CD4-positive, alpha-beta T cell treated with Interferon gamma for 1 hour (primary cell): Measurements from ENCODE around the gene PDGFD.

Experiments used
- DNase-seq: peaks from one replicate; pipeline ENCODE4 v3.0.0-alpha.2; 2020

Gene PDGFD

DNA sequence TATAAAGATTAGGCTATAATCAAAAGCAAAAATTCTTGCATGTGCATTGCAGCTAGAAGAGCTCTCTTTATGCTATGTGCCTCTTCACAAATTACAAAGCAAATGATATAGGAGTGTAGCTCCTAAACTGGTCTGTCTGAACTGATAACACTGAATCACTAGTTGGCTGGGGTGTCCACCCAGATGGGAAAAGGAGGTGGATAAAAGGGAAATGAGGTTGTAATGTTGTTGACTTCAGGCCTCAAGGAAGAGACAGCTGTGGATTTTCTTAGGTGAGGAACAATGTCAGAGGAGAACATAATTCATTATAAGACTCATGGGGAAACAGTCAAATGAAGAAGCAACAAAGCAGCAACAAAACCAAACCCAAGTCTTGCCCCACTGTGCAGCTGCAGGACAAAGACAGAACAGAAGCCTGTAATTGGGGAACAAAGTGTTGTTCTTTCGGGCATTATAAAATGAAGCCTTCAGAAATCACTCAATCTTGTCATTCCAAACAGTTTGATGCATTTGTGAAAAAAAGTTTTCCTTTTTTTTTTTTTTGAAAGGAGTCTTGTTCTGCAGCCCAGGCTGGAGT is 257.6 kb downstream of the PDGFD start:
- DNase-seq = no peak

DNA sequence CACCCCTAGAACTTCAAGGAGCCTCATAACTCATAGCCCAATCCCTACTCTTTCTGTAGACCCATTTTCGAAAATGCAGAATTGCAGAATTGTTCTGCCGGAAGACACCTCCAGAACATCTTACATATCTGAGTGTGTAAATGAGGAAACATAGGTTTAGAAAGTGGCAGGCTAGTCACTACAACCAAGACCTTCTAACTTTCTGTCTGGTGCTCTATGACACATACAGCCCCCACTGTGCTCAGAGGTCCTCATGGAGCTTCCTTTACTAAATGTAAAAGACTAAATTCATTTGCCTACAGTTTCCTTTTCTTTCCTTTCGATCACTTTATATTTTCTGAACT is 259.7 kb downstream of the PDGFD start:
- no peak for DNase-seq

DNA sequence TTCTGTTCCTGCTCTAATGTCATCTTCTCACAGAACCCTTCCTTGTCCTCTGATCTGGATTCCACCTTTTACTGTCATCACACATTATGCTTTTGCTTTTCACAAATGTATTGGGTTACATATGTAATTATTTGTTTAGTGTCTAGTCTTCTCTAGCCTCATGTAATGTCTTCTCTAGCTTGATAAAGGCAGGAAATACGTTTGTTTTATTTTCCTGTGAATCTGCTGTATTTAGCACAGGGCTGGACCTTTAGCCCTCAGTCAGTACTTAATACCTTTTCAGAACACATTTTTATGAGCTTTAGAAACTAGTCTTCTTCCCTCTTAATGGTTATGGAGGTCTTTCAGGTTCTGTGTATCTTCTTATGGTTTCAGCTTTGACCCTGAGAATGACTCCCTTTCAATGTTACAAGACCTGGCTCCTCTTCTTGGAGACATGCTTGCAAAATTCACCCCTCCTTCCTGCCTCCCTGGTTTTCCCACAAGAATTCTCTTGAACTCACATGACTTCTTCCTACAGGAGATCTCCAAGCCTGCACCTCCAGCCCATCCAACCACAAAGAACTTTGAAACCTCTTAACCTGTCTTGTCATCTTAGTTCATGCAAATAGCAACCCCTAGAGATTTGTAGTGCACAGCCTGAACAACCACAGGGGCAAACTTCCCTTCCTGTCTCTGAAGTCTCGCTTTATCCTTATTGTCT is 260.2 kb downstream of the PDGFD start:
- no peak for DNase-seq

DNA sequence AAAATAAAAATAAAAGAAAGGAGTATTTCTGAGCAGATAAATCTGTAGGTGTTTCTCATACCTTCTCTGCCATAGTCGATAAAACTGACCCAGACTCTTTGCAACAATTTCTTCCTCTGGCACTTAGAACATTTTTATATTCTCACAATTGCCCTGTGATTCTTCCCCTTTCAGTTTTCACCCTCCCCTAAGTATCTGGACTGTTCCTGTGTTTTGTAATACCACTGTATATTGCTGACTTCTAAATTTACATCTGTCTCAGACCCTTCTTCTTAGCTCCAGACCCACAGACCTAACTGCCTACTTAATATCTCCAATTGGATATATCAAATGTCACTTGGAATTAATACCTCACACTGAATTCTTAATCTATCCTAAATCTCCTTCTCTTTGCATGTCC is 261.0 kb downstream of the PDGFD start:
- no peak for DNase-seq

- no peak for DNase-seq
Observed at GRCh38 chr11:103901656-103902055, 262.3 kb downstream of the PDGFD start.

DNA sequence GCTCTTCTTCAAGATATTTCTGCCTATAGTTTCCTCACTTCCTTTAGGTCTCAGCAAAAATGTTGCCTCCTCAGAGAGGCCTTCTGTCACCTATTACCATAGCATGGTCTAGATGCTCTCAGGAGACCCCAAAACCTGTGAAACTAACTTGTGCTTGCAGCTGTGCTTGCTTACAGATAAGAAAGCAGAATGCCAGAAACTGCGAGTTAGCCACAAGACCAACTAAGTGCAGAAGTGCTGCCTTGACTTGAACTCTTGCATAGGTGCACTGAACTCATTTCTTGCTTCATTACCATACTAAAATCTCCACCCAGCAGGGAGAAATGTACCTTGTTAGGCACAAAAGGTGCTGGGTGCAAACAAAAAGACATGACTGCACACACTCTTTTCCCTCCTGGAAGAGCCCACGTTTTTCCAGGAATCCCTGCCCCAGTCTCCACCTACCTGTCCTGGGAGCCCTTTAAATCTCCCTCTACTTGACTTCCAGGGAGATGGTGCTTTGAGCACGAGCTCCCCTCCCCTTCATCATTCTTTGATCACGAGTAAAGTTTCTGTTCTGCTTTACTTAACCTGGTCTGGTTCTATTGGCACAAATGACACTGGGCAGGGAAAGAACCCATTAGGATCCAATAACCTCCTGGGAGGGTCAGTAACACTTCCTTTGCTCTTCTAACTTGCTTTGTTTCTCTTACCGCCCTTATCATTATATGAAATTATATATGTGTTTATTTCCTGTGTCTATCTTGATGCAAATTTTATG is 265.2 kb downstream of the PDGFD start:
- DNase-seq = no peak

DNA sequence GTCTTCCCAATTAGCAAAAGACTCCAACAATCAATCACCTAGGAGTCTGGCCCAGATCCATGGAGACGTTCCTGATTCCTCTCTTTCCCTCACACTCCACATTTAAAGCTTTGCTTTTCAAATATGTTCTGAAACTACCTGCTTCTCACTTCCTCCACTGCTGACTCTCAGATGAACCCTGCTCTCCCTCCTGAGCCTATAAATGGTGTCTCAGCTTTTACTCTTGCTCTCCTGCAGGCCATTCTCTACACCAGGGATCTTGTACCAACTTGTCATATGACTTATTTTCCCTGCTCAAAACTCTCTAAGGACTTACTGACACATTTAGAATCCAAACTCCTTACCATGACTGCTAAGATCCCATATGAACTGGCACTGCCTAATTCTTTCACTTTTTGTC is 265.9 kb downstream of the PDGFD start:
- DNase-seq = no peak

GRCh38 chr11:103897160-103897936 is 266.6 kb downstream of the PDGFD start:
- no peak for DNase-seq

GRCh38 chr11:103895106-103895505 is 268.8 kb downstream of the PDGFD start:
- no peak for DNase-seq

GRCh38 chr11:103894673-103895072 is 269.3 kb downstream of the PDGFD start:
- no peak for DNase-seq

- DNase-seq = no peak
Observed at GRCh38 chr11:103894034-103894433, 269.9 kb downstream of the PDGFD start.

- DNase-seq = no peak
Observed at GRCh38 chr11:103893371-103893770, 270.6 kb downstream of the PDGFD start.

- no peak for DNase-seq
Observed at GRCh38 chr11:103892603-103893002, 271.3 kb downstream of the PDGFD start.

GRCh38 chr11:103890654-103891053 is 273.3 kb downstream of the PDGFD start:
- DNase-seq = no peak

GRCh38 chr11:103889679-103890078 is 274.3 kb downstream of the PDGFD start:
- no peak for DNase-seq

GRCh38 chr11:103888541-103888951 is 275.4 kb downstream of the PDGFD start:
- DNase-seq = no peak

DNA sequence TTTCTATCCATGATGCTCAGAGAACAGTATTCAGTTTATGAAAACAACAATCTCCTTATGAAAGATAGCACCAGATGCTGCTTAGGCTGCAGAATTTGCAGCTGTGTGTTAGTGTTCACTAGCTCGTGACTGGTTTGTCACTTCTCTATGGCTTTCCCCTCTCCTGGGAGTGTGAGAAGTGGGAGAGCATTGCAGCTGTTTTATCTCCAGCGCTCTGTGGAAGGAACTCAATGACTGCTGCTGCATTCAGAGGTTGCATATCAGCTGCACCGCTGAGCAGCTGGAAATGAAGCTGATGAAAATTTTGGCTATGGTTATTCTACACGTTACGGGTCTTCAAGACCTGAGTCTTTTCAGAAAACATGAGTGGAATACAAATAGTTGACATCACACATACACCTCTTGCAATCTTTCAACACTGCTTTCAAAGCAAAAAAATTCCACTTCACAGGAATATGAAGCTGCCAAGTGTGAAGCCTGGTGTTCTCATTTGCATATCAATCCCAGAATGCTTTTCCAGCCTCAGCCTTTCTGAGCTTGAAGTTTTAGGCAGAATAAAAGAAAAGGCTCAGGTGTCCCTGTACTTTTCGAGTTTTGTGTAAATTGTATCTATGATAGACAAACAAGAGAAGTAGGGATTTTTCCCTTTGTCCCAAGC is 276.8 kb downstream of the PDGFD start:
- no peak for DNase-seq

DNA sequence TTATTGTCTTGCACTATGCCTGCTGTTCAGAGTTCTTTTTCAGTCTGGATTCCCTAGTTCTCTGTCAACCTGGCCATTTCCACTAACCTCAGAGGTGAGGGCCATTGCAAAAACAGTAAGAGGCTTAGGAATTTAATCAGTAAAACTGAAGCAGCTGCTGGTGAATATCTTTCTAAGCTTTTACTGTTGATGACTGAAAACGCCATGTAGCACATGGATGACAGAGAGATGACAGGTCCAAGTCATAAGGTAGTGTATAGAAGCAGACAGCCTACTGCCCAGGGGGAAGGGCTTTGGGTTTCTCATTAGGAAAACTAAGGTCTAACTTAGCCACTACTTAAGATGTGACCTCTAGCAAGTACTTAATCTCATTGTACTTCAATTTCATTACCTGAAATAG is 280.1 kb downstream of the PDGFD start:
- DNase-seq = no peak

GRCh38 chr11:103883291-103883690 is 280.7 kb downstream of the PDGFD start:
- DNase-seq = no peak

GRCh38 chr11:103881584-103881983 is 282.4 kb downstream of the PDGFD start:
- no peak for DNase-seq

DNA sequence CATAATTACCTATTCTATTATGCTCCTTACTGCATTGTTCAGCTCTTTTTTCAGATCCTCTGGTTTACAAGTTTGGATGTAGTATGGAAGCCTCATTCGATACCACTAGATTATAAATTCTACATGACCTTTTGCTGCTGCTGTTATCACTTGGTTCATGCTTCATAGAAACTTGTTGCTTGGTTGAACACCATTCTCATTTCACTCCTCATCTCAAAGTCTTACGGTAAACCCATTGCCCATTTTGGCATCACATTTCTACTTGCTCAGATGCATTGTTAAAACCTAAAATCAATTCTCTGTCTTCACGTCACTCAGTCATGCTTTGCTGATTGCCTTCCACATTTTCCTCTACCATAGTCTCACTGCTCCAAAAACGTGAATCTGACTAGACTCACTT is 283.0 kb downstream of the PDGFD start:
- DNase-seq = no peak

GRCh38 chr11:103878646-103879045 is 285.3 kb downstream of the PDGFD start:
- no peak for DNase-seq

- DNase-seq = no peak
Observed at GRCh38 chr11:103877221-103877620, 286.7 kb downstream of the PDGFD start.
